ENCODE data around the gene CDX2. TPM values are rescaled to one million over a fixed set of nuclear protein-coding genes. Genes with fewer than 3 reads are reported as not detected.

The CDX2 gene
- total and polyA plus RNA-seq, 8 donors: 0.03 to 106 (median 1.3) TPM; not detected in 4

DNA sequence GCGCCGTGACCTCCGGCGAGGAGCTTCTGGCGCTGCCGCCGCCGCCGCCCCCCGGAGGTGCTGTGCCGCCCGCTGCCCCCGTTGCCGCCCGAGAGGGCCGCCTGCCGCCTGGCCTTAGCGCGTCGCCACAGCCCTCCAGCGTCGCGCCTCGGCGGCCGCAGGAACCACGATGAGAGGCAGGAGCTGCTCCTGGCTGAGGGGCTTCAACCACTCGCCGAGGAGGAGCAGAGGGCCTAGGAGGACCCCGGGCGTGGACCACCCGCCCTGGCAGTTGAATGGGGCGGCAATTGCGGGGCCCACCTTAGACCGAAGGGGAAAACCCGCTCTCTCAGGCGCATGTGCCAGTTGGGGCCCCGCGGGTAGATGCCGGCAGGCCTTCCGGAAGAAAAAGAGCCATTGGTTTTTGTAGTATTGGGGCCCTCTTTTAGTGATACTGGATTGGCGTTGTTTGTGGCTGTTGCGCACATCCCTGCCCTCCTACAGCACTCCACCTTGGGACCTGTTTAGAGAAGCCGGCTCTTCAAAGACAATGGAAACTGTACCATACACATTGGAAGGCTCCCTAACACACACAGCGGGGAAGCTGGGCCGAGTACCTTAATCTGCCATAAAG, 44.5 kb downstream of the CDX2 start:
- no peak for DNase-seq
- intact Hi-C loops (cut with DNase I; ENCODE audit: low total_unique reads): no loop called here
- H3K4me3 ChIP-seq: no peak overlapping the region
- no peaks in the 10 kb centered on the region for H3K9me3 ChIP-seq
- no peaks in the 10 kb centered on the region for H3K36me3 ChIP-seq
- peaks cover 47 to 100% (median 99%) of the 10 kb centered on the region in 3 donors for H3K27me3 ChIP-seq
- H3K4me1 ChIP-seq: peaks cover 21 to 77% (median 49%) of the 10 kb centered on the region in 4 donors
- TF ChIP-seq EP300 (IDR thresholded peaks at IDR 0.05) (no peak), POLR2AphosphoS5 (IDR thresholded peaks at IDR 0.05) (no peak), POLR2A (IDR thresholded peaks at IDR 0.05) (no peak)
- TF ChIP-seq, protein P1, sequence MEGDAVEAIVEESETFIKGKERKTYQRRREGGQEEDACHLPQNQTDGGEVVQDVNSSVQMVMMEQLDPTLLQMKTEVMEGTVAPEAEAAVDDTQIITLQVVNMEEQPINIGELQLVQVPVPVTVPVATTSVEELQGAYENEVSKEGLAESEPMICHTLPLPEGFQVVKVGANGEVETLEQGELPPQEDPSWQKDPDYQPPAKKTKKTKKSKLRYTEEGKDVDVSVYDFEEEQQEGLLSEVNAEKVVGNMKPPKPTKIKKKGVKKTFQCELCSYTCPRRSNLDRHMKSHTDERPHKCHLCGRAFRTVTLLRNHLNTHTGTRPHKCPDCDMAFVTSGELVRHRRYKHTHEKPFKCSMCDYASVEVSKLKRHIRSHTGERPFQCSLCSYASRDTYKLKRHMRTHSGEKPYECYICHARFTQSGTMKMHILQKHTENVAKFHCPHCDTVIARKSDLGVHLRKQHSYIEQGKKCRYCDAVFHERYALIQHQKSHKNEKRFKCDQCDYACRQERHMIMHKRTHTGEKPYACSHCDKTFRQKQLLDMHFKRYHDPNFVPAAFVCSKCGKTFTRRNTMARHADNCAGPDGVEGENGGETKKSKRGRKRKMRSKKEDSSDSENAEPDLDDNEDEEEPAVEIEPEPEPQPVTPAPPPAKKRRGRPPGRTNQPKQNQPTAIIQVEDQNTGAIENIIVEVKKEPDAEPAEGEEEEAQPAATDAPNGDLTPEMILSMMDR (IDR thresholded peaks at IDR 0.05): no peak
- H3K27ac ChIP-seq: no peak overlapping the region
- WGBS, 5 donors: 11 to 38% (median 16%) methylated on average over 23 to 46 of the region's 46 CpGs

DNA sequence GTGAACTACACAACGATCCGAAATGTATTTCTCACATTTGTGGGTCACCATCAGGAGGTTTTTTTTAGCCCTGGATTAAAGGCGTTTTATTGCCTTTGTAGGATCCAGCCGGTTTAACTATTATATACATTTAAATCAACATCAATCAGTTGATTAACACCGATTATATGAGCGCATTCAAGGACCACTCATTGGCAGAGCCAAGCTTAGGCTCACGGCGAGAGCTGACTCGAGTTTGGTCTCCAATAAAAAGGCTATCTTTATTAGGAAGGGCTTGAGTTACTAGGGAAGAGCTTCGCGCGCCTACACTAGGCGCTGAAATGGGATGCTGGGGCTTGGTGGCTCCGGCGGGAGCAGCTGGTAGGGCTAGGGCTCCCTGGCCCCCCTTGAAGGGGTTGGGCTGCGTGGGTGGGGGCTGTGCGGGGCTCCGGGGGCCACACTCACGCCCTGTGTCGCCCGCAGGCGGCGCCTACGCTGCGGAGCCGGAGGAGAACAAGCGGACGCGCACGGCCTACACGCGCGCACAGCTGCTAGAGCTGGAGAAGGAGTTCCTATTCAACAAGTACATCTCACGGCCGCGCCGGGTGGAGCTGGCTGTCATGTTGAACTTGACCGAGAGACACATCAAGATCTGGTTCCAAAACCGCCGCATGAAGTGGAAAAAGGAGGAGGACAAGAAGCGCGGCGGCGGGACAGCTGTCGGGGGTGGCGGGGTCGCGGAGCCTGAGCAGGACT, 45.2 kb downstream of the CDX2 start:
- H3K36me3 ChIP-seq: no peaks in the 10 kb centered on the region
- peaks cover 27 to 83% (median 53%) of the 10 kb centered on the region in 4 donors for H3K4me1 ChIP-seq
- WGBS, 5 donors: 9 to 42% (median 20%) methylated on average over 36 to 48 of the region's 48 CpGs
- intact Hi-C loops (cut with DNase I; ENCODE audit: low total_unique reads): no loop called here
- no peak overlapping the region for H3K4me3 ChIP-seq
- H3K9me3 ChIP-seq: no peaks in the 10 kb centered on the region
- H3K27me3 ChIP-seq: peaks cover 44 to 100% (median 99%) of the 10 kb centered on the region in 3 donors
- peak in 1 of 2 donors; percentile 72 for DNase-seq
- no peak overlapping the region for H3K27ac ChIP-seq
- no peak for TF ChIP-seq EP300 (IDR thresholded peaks at IDR 0.05)
- TF ChIP-seq, protein P1 (IDR thresholded peaks at IDR 0.05): no peak
- no peak for TF ChIP-seq POLR2AphosphoS5 (IDR thresholded peaks at IDR 0.05)
- no peak for TF ChIP-seq POLR2A (IDR thresholded peaks at IDR 0.05)

DNA sequence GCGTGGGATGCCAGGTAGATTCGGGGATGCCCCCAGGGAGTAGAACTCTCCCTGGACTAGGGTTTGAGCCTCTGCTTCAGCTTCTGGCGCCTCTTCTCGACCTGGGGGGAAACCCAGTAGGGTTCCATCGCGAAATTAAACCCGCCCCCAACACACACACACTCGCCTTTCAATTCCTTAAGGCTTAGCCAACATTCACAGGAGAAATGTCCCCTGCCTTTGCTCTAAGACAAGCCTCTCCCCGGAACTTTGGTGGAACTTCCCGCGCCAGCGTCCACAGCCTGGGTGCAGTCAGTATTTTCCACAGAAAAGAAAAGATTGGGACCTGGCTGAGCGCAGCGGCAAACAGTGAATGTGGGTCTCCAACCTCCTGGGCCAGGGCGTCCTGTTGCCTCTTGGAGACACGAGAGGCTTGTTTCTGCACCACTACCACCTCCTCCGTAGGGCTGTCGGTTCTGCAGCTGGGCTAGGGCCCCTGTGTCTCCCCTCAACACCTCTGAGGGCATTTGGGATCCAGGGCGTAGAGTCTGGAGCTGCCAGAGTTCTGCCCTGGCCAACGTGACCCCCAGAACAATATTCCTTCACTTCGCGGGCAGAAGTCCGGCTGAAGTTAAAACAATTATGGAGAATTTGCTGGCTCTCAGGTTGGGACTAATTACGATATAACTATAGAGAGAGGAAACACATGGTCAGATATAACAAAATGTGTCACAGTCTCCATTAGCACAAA, 46.1 kb downstream of the CDX2 start:
- H3K4me1 ChIP-seq: peaks cover 30 to 83% (median 58%) of the 10 kb centered on the region in 4 donors
- no peak overlapping the region for H3K27ac ChIP-seq
- no peak for TF ChIP-seq POLR2A (IDR thresholded peaks at IDR 0.05)
- TF ChIP-seq EP300 (IDR thresholded peaks at IDR 0.05): no peak
- no peak for TF ChIP-seq POLR2AphosphoS5 (IDR thresholded peaks at IDR 0.05)
- TF ChIP-seq, protein P1 (IDR thresholded peaks at IDR 0.05): no peak
- H3K27me3 ChIP-seq: peaks cover 37 to 100% (median 99%) of the 10 kb centered on the region in 3 donors
- H3K36me3 ChIP-seq: no peaks in the 10 kb centered on the region
- no peak overlapping the region for H3K4me3 ChIP-seq
- no peaks in the 10 kb centered on the region for H3K9me3 ChIP-seq
- intact Hi-C loops (cut with DNase I; ENCODE audit: low total_unique reads): no loop called here
- DNase-seq: no peak
- 12 to 45% (median 31%) methylated on average over 24 of the region's 24 CpGs for WGBS, 5 donors
